ENCODE measurements around the gene AGO4. TPM values are rescaled to one million over a fixed set of nuclear protein-coding genes. Genes with fewer than 3 reads are reported as not detected.
"Not testable (repeated sequence)": the region's sequence is repeated elsewhere in the genome, so short reads cannot be mapped to it uniquely, and the experiment has no call there.

AGO4 gene
- total and polyA plus RNA-seq, 4 donors, result 1.7 to 14.9 (median 7.3) TPM

GRCh38 chr1:35887508-35887907, 79.7 kb downstream of the AGO4 start:
- Histone ChIP-seq H3K9me3 (ENCODE audit: control insufficient read depth in 4 of 4, low read length in 3 of 4) (no peaks in the 10 kb centered on the region), H3K4me3 (ENCODE audit: low read depth in 1 of 3, low read length in 3 of 3) (no peak overlapping the region), H3K27me3 (ENCODE audit: control insufficient read depth in 4 of 4, insufficient read depth in 4 of 4, low read length in 3 of 4) (no peaks in the 10 kb centered on the region), H3K36me3 (ENCODE audit: control insufficient read depth in 4 of 4, insufficient read depth in 3 of 4, low read depth in 1 of 4, low read length in 3 of 4) (peaks cover 0 to 10% (median 8%) of the 10 kb centered on the region in 4 donors), H3K27ac (ENCODE audit: low read depth in 1 of 2, low read length in 2 of 2) (no peak overlapping the region), H3K4me1 (ENCODE audit: control insufficient read depth in 4 of 4, insufficient read depth in 4 of 4, low read length in 3 of 4) (peaks cover 0 to 6% (median 3%) of the 10 kb centered on the region in 4 donors), H3K9ac (ENCODE audit: low read depth in 1 of 2, low read length in 2 of 2) (no peak overlapping the region)
- 88% methylated on average over 2 of the region's 2 CpGs for WGBS
- no peak for DNase-seq (ENCODE audit: low spot score)
- TF ChIP-seq EGR1 (IDR thresholded peaks at IDR 0.05; ENCODE audit: low read depth in 2 of 2), result no peak
- TF ChIP-seq RXRA (IDR thresholded peaks at IDR 0.05), result no peak
- no peak for TF ChIP-seq FOXA1 (IDR thresholded peaks at IDR 0.05)
- no peak for TF ChIP-seq YY1 (IDR thresholded peaks at IDR 0.05)
- TF ChIP-seq RAD21 (IDR thresholded peaks at IDR 0.05), result no peak
- no peak for TF ChIP-seq JUND (IDR thresholded peaks at IDR 0.05)
- TF ChIP-seq GABPA (IDR thresholded peaks at IDR 0.05 in 1 of 2, conservative IDR thresholded peaks at IDR 0.05 in 1 of 2), result no peak
- TF ChIP-seq ZBTB33 (IDR thresholded peaks at IDR 0.05), result no peak
- no peak for TF ChIP-seq CTCF (IDR thresholded peaks at IDR 0.05; ENCODE audit: low read depth, low read length, missing input control)
- TF ChIP-seq NR2F2 (IDR thresholded peaks at IDR 0.05), result no peak
- no peak for TF ChIP-seq TAF1 (conservative IDR thresholded peaks at IDR 0.05)
- no peak for TF ChIP-seq REST (IDR thresholded peaks at IDR 0.05)
- TF ChIP-seq SP1 (IDR thresholded peaks at IDR 0.05), result no peak
- TF ChIP-seq HNF4G (IDR thresholded peaks at IDR 0.05), result no peak
- TF ChIP-seq HNF4A (conservative IDR thresholded peaks at IDR 0.05), result no peak
- no peak for TF ChIP-seq FOXA2 (IDR thresholded peaks at IDR 0.05)

GRCh38 chr1:35888255-35888654, 80.4 kb downstream of the AGO4 start:
- no peak for TF ChIP-seq MAX (IDR thresholded peaks at IDR 0.05)
- TF ChIP-seq TAF1 (conservative IDR thresholded peaks at IDR 0.05), result no peak
- TF ChIP-seq FOXA2 (IDR thresholded peaks at IDR 0.05), result no peak
- DNase-seq (ENCODE audit: low spot score), result no peak
- H3K9me3 ChIP-seq (ENCODE audit: control insufficient read depth in 4 of 4, low read length in 3 of 4), result no peaks in the 10 kb centered on the region
- no peaks in the 10 kb centered on the region for H3K27me3 ChIP-seq (ENCODE audit: control insufficient read depth in 4 of 4, insufficient read depth in 4 of 4, low read length in 3 of 4)
- peaks cover 0 to 6% (median 1%) of the 10 kb centered on the region in 4 donors for H3K4me1 ChIP-seq (ENCODE audit: control insufficient read depth in 4 of 4, insufficient read depth in 4 of 4, low read length in 3 of 4)
- H3K27ac ChIP-seq (ENCODE audit: low read depth in 1 of 2, low read length in 2 of 2), result no peak overlapping the region
- peaks cover 3 to 18% (median 14%) of the 10 kb centered on the region in 4 donors for H3K36me3 ChIP-seq (ENCODE audit: control insufficient read depth in 4 of 4, insufficient read depth in 3 of 4, low read depth in 1 of 4, low read length in 3 of 4)
- WGBS, result 89% methylated on average over 11 of the region's 11 CpGs
- H3K9ac ChIP-seq (ENCODE audit: low read depth in 1 of 2, low read length in 2 of 2), result no peak overlapping the region
- H3K4me3 ChIP-seq (ENCODE audit: low read depth in 1 of 3, low read length in 3 of 3), result no peak overlapping the region

- not testable (repeated sequence) for H3K4me1 ChIP-seq (ENCODE audit: control insufficient read depth in 4 of 4, insufficient read depth in 4 of 4, low read length in 3 of 4); H3K9ac ChIP-seq (ENCODE audit: low read depth in 1 of 2, low read length in 2 of 2); H3K4me3 ChIP-seq (ENCODE audit: low read depth in 1 of 3, low read length in 3 of 3); H3K9me3 ChIP-seq (ENCODE audit: control insufficient read depth in 4 of 4, low read length in 3 of 4); H3K27ac ChIP-seq (ENCODE audit: low read depth in 1 of 2, low read length in 2 of 2); H3K27me3 ChIP-seq (ENCODE audit: control insufficient read depth in 4 of 4, insufficient read depth in 4 of 4, low read length in 3 of 4); DNase-seq (ENCODE audit: low spot score)
- WGBS, result 87% methylated on average over 3 of the region's 3 CpGs
- H3K36me3 ChIP-seq (ENCODE audit: control insufficient read depth in 4 of 4, insufficient read depth in 3 of 4, low read depth in 1 of 4, low read length in 3 of 4), result peaks cover 3 to 25% (median 17%) of the 10 kb centered on the region in 4 donors
Observed at GRCh38 chr1:35888981-35889380, 81.2 kb downstream of the AGO4 start.
